ENCODE results near the gene DCLK1.

- TF ChIP-seq CTCF (IDR thresholded peaks at IDR 0.05) = no peak
- TF ChIP-seq POLR2AphosphoS5 (IDR thresholded peaks at IDR 0.05) = no peak
- TF ChIP-seq POLR2A (IDR thresholded peaks at IDR 0.05) = no peak
- TF ChIP-seq EP300 (IDR thresholded peaks at IDR 0.05) = no peak
Observed at GRCh38 chr13:35925669-35926068, 205.5 kb downstream of the DCLK1 start.

Measured in suprapubic skin (tissue), 4 donors.